NCI-H345 (cell line): ENCODE results near the gene GDI1.
A peak's percentile ranks its signal among the peaks of the same experiment; 100 is the strongest.

Experiments used
- DNase-seq: peaks from one replicate; lab custom pipeline; 2025; lab: John Stamatoyannopoulos, UW

The GDI1 gene

DNA sequence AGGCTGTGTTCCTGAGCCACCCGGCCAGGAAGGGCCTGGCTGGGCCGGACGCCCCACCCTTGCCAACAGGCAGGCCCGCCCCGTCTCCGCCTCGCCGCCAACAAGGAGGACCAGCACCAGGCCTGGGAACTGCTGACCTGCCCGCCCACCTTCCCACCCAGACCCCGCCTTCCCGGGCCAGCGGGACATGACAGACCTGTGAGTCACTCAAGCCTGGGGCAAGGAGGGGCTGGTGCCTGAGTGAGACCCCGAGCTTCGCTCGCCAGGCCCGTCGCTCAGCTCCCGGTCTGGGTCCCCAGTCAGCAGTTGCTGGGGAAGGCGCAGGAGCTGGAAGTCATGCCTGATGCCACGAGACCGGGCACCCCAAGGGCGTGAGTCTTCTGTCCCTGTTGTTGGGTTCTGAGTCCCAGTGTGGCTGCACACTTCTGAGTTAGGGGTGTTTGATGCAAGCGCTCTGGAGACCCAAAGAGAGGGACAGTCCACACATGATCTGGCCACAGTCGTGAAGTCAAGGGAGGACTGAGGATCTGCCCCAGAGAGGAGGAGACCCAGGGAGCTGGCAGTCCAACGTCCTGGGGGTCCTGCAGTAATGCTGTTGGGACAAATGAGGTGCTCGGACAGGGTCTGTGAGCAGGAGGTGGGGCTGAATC, 27.6 kb upstream of the GDI1 start, which contains the start of gene DNASE1L1:
Gene DNASE1L1 (minus strand): TSS at position 33 of the 650 bp plus-strand sequence. CDS start 3,686 bp downstream, outside the sequence.
- DNase-seq: no peak

DNA sequence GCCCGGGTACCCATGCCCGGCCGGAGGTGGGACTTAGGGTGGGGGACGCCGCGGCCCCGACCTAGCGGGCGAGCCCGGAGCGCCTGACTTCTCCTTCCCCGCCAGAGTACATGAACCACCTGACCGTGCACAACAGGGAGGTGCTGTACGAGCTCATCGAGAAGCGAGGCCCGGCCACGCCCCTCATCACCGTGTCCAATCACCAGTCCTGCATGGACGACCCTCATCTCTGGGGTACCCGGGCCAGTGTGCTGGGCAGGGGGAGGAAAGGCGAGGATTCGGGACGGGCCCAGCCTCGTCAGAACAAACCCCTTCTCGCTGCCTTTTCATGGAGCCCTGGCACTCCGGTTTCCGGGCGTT, 25.0 kb upstream of the GDI1 start:
- DNase-seq: peak; percentile 43

DNA sequence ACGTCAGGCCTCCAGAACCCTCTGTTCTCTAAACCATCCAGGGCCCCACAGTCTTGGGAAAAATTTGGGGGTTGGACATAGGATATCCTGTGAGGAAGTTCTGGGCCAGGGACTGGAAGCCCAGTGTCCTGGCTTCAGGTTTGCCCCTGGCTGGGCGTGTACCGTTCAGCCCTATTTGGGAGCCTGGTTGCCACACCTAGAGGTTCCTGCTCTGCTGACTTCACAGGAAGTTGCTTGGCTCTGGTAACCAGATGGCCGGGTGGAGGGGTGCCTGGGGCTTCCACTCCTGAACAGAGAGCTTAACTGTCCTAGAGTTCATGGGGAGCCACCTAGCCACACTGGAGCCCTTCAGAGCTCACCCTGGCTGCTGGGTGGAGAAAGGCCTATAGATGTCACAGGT, 24.5 kb upstream of the GDI1 start:
- no peak for DNase-seq

DNA sequence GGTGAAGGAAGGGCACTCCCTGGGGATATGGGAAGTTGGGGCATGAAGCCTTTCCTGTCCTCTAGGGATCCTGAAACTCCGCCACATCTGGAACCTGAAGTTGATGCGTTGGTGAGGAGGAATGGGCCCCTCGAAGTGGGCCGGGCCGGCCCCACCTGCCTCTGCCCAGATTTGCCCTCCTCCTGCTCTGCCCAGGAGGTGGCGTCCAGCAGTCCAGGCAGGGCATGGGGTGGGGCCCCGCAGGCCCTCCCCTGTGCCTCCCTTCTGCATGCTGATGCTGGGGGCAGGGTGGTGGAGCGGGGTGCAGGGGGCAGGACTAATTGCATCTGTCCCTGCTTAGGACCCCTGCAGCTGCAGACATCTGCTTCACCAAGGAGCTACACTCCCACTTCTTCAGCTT, 23.8 kb upstream of the GDI1 start:
- no peak for DNase-seq

DNA sequence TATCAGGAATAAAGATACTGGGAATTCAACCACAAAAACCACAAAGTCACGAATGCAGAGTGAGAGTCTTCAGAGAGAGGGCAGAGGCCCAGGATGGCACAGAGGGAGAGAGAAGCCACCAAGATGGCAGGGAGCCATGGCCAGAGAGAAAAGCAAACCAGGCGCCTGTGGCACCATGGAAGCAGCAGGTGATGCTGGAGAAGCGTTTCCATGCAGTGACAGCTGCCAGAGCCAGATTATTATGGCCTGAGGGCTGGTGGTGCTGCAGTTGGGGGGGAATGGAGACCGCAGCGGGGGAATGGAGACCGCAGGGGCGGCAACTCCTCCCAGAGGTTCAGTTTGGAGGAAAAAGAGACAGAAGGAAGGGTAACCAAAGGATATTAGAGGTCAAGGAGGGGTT, 19.8 kb upstream of the GDI1 start:
- peak; percentile 54 for DNase-seq

DNA sequence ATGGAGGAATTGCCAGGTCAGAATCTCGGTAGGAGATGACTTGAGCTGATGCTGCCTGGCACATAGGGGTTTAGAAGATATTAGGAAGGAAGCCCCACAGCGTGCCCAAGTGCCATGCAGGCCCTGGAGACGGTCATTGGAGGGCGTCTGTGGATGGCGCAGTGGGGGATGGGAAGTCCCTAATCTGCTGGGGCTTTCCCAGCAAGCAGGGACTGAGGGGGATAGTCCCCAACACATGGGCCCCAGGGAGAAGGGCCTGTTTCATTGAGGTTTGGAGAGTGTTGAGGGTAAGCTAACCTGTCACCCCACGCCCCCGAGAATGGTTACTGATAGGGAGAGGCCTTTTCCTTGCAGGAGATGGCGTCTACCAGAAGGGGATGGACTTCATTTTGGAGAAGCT, 17.8 kb upstream of the GDI1 start:
- DNase-seq: no peak

DNA sequence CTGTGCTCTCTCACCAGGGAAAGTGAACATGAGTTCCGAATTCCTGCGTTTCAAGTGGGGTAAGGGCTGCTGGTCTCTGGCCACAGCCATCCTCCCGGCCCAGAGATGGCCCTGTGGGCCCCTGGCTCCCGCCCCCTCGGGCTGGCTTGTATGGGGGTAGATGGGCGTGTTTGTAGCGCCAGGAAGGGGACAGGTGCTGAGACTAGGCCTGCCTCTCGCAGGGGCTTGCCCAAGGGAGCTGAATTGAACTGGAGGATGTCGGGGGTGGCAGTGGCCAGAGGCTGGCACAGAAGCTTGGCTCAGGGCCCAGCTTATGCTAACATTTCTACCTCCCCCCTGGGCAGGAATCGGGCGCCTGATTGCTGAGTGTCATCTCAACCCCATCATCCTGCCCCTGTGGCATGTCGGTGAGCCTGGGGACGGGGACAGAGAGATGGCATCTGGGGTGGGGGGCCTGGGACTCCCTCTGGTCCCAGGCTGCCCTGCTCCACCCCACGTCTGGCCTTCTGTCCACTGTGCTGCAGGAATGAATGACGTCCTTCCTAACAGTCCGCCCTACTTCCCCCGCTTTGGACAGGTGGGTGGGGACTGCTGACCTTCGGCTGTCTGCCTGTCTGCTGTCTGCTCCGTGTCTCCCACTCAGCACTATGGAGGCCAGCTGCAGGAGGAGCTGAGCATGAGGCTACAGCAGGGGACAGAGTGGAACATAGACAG, 17.1 kb upstream of the GDI1 start:
- peak; percentile 60 for DNase-seq

DNA sequence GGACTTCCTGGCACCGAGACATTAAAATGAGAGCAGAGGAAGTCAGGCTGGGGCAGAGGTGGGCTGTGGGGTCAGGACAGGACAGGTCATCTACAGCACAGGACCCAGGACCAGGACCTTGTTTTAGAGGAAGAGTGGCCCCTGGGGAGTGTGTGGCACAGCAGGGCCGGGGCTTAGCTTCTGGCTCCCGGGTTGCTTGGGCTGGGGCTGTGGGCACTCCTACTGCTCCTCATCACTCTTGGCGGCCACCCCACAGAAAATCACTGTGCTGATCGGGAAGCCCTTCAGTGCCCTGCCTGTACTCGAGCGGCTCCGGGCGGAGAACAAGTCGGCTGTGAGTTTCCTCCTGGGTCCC, 16.6 kb upstream of the GDI1 start:
- no peak for DNase-seq

DNA sequence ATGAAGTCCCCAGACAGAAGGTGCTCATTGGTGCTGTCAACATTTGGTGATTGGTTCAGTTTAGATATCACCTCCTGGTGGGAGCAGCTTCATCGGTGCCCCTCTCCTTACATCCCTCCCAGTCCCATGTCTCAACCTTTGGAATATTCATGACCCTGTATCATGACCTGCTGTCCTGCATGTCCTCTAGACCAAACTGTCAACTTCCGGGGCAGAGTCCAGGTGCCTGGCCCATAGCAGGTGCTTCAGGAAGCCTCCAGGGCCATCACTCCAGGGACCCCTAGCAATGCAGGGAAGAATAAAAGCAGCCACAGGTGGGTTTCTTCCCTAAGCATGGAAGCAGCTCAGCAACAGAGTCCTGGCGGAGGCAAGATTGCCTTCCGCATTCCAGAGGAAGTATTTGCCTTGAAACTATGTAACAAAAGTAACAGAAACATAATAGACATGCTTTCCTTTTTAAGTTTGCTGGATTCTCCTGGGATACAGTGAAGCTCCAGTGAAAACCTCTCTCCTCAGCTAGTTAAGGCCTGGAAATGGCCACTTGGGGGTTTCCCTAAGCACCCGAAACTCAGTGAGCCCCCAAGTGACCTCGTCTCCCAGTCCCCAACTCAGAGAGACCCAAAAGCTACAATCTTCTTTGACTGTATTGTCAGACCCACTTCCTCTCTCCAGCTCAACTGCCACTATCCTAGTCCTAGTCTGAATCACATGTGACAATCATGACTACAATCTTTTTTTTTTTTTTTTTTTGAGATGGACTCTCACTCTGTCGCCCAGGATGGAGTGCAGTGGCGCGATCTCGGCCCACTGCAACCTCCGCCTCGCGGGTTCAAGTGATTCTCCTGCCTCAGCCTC, 9.8 kb upstream of the GDI1 start:
- DNase-seq: no peak

DNA sequence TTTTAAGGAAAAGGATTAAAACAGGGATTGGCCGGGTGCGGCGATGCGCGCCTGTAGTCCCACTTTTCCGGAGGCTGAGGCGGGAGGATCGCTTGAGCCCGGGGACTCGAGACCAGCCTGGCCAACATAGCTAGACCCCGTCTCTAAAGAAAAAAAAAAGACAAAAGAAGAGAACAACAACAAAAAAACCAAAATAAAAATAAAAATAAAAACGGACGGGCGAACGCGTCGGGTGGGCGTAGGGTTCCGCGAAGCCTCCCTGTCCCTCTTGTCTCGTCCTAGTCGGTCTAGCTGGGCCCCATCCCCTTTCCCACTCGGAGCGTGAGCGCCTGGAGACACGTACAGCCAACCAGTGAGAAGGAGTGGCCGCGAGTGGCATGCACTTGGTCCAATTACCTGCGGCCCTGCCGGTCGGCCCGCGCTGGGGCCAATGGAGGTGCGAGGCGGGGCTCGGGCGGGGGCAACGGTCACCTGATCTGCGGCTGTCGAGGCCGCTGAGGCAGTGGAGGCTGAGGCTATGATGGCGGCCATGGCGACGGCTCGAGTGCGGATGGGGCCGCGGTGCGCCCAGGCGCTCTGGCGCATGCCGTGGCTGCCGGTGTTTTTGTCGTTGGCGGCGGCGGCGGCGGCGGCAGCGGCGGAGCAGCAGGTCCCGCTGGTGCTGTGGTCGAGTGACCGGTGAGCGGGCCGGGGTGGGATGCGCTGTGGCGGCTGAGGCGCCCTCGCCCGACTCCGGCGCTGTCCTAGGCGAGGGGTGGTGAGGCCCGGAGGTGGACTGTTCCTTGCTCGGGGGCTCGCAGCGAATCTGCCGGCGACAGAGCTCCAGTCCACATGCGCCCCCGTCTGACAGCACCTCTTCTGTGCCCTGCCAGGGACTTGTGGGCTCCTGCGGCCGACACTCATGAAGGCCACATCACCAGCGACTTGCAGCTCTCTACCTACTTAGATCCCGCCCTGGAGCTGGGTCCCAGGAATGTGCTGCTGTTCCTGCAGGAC, 8.5 kb upstream of the GDI1 start, which contains the start of gene ATP6AP1:
Gene ATP6AP1 (plus strand): TSS at position 502 of the 996 bp plus-strand sequence. CDS start 16 bp downstream, at position 518.
- DNase-seq: peak; percentile 93

DNA sequence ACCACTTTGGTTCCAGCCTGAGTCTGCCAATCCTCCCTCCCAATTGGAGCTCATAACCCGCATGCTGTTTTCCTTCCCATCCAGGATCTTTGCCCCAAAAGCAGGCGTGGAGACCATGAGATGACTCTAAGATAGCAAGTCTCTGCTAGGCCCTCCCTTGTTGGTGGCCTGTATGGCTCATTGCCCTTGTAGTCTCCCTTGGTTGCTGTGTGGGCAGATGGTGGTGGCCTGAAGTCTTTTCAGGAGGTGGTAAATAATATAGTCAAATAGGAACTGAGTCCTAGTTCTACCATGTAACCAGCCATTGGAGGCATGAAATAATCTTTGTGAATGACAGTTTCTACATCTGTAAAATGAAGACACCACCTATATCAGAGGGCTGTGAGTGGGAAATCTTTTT, 7.2 kb upstream of the GDI1 start:
- no peak for DNase-seq

DNA sequence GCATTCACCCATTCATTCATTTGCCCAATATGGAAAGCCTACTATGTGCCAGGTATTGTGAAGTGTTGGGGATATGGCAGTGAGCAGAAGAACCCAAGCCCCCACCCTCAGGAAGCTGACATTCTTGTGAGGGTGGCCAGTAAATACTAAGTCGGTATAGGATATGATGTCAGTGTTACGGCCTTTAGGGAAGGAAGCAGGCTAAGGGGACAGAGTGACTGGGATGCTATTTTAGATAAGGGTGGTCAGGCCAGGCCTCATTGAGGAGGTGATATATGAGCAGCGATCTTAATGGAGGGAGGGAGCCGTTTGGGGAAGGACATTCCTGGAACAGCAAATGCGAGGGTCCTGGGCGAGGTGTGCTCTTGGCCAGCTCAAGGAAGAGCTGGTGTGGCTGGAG, 6.5 kb upstream of the GDI1 start:
- DNase-seq: no peak

DNA sequence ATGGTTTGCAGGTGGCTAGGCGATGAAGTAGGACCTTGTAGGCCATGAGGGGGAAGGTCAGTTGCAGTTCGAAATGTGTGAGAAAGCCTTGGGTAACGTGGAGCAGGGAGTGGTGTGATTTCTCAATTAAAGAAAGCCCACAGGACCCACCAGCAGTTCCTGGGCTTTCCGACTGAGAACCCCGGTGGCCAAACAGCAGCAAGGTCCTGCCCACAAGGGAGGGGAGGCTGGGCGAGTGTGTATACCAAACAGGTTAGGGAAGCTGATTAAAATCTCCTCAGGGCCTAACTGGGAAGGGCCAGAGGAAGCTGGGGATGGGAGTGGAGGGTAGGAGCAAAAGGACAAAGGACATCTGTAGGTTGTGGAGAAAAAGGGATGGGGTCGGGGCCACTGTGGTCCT, 6.0 kb upstream of the GDI1 start:
- no peak for DNase-seq

DNA sequence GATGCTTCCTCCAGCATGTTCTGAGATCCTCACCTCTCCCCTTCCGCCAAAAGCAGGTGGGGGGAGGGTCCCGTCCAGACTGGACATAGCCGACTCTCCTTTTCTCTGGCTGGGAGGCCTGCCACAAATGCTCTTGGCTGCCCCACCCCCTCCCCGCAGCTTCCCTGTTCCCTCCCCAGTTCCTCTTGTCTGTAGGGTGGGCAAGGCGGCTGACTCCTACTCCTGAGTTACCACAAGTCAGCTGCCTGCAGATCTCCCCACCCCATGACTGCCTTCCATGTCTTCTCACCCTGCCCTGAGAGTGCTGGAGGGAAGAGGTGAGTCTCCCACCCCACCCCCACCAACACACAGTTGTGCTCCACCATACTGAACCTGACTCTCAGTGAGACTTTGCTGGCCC, 5.6 kb upstream of the GDI1 start:
- no peak for DNase-seq

DNA sequence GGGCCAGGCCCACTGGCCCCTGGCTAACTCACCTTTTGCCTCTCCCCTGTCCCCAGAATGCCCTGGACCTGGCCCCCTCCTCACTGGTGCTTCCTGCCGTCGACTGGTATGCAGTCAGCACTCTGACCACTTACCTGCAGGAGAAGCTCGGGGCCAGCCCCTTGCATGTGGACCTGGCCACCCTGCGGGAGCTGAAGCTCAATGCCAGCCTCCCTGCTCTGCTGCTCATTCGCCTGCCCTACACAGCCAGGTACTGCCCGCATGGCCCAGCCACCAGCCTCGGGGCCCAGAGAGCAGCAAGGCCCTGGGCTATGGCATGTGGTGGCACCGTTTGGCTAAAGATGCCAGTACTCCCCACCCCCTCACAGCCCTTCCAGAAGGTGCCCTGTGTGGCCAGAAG, 4.7 kb upstream of the GDI1 start:
- DNase-seq: no peak

DNA sequence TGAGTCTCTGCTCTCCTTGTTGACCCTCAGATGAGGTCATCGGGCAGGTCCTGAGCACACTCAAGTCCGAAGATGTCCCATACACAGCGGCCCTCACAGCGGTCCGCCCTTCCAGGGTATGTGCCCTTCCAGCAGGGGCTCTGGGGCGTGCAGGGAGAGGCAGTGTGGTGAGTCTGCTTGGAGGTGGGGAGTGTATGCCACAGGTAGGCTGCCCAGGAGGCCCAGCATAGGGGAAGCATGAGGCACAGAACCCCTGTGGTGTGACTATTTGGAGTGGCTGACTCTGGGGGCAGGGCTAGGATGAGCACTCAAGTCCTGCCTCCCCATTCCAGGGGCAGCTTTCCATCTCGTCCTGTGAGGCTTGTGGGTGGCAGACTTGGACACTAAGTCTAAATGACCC, 3.3 kb upstream of the GDI1 start:
- no peak for DNase-seq

DNA sequence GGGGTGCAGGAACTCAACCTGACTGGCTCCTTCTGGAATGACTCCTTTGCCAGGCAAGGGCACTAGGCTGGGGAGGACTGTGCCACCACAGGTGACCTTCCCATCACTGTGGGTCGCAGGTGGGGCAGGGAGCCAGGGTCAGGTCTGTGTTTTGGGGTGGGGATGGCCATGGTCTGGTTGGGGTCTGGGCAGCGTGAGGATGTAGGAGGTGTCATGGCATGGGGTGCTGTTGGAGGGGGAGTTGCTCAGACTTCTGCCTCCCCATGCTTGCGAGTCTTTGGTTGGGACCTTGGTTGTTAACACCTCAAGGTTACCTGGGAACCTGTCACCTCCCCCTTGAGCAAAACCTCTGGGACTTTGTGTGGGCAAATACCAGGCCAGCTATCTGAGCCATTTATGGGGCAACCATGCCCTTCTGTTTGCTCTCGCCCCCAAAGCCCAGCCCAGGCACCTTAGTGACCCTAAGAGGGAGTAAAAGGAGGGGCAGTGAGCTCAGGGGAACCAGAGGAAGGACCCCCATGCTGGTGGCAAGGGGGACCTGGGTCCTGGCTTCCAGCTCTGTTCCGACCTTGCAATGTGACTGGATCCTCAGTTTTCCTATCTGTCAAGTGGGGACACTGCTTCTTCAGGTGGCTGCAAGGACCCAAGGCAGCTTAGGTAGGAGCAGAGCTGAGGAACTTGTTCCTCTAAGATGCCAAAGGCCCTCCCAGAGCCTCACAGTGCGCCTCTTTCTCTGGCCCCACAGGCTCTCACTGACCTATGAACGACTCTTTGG, 2.4 kb upstream of the GDI1 start:
- DNase-seq: no peak

DNA sequence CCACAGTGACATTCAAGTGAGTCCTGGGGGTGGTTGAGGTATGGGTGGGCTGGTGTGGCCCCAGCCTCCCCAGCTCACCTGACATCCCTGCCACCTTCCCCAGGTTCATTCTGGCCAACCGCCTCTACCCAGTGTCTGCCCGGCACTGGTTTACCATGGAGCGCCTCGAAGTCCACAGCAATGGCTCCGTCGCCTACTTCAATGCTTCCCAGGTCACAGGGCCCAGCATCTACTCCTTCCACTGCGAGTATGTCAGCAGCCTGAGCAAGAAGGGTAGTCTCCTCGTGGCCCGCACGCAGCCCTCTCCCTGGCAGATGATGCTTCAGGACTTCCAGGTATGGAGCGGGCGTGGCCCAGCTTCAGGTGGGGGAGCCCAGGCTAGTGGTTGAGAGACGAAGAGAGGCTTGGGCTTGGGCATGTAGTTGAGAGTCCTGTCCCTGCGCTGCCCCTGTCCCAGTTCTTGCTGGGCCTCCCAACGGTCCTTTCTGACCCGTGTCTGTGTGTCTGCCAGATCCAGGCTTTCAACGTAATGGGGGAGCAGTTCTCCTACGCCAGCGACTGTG, 1.7 kb upstream of the GDI1 start:
- DNase-seq: no peak

DNA sequence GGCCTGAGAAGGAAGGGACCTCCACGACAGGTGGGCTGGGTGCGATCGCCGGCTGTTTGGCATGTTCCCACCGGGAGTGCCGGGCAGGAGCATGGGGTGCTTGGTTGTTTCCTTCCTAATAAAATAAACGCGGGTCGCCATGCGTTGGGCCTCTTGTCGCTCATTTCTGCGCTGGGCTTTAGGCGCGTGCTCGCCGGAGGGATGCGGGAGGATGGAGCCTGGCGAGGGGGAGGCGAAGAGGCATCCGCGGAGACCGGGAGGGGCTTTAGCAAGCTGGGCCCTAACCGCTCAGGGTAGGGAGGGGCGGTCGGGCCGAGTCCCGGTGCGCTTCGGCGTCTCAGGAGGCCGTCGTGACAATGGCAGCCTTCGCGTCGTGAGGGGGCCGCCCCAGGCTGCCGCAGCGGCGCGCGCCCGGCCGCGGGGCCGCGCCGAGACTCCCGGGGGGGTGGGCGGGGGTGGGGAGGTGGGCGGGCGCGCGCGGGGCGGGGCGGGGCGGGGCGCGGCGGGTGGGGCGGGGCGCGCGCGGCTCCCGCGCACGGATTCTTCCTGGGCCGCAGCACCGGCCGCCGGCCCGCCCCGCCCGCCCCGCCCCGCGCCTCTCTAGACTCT, 476 bp upstream of the GDI1 start:
- DNase-seq: peak; percentile 39
